ENCODE data around the gene PRSS12.
"Not testable (repeated sequence)": the region's sequence is repeated elsewhere in the genome, so short reads cannot be mapped to it uniquely, and the experiment has no call there.

Gene PRSS12

GRCh38 chr4:118325431-118325830 lies 27.4 kb downstream of the PRSS12 start:
- Histone ChIP-seq H3K27me3 (ENCODE audit: control insufficient read depth in 1 of 2, insufficient read depth in 2 of 2, low read length in 2 of 2) (no peaks in the 10 kb centered on the region), H3K9ac (ENCODE audit: low read length in 2 of 2) (no peak overlapping the region), H3K4me1 (ENCODE audit: control insufficient read depth, insufficient read depth, low read length) (no peaks in the 10 kb centered on the region), H3K27ac (ENCODE audit: low read length) (no peak overlapping the region), H3K9me3 (ENCODE audit: control insufficient read depth in 2 of 2, low read length in 2 of 2) (no peaks in the 10 kb centered on the region), H3K36me3 (ENCODE audit: control insufficient read depth in 2 of 2, insufficient read depth in 2 of 2, low read length in 2 of 2) (no peaks in the 10 kb centered on the region), H3K4me3 (ENCODE audit: low read length in 2 of 2) (no peak overlapping the region)

GRCh38 chr4:118322831-118323502 lies 29.8 kb downstream of the PRSS12 start:
- Histone ChIP-seq H3K4me3 (ENCODE audit: low read length in 2 of 2) (no peak overlapping the region), H3K9ac (ENCODE audit: low read length in 2 of 2) (no peak overlapping the region), H3K27ac (ENCODE audit: low read length) (no peak overlapping the region), H3K36me3 (ENCODE audit: control insufficient read depth in 2 of 2, insufficient read depth in 2 of 2, low read length in 2 of 2) (no peaks in the 10 kb centered on the region), H3K9me3 (ENCODE audit: control insufficient read depth in 2 of 2, low read length in 2 of 2) (no peaks in the 10 kb centered on the region), H3K4me1 (ENCODE audit: control insufficient read depth, insufficient read depth, low read length) (no peaks in the 10 kb centered on the region), H3K27me3 (ENCODE audit: control insufficient read depth in 1 of 2, insufficient read depth in 2 of 2, low read length in 2 of 2) (no peaks in the 10 kb centered on the region)

GRCh38 chr4:118318931-118319330 lies 33.9 kb downstream of the PRSS12 start:
- H3K27ac ChIP-seq (ENCODE audit: low read length), result no peak overlapping the region
- no peaks in the 10 kb centered on the region for H3K27me3 ChIP-seq (ENCODE audit: control insufficient read depth in 1 of 2, insufficient read depth in 2 of 2, low read length in 2 of 2)
- no peak overlapping the region for H3K4me3 ChIP-seq (ENCODE audit: low read length in 2 of 2)
- H3K4me1 ChIP-seq (ENCODE audit: control insufficient read depth, insufficient read depth, low read length), result no peaks in the 10 kb centered on the region
- H3K9ac ChIP-seq (ENCODE audit: low read length in 2 of 2), result no peak overlapping the region
- no peaks in the 10 kb centered on the region for H3K36me3 ChIP-seq (ENCODE audit: control insufficient read depth in 2 of 2, insufficient read depth in 2 of 2, low read length in 2 of 2)
- H3K9me3 ChIP-seq (ENCODE audit: control insufficient read depth in 2 of 2, low read length in 2 of 2), result no peaks in the 10 kb centered on the region

- no peak overlapping the region for H3K4me3 ChIP-seq (ENCODE audit: low read length in 2 of 2)
- H3K9me3 ChIP-seq (ENCODE audit: control insufficient read depth in 2 of 2, low read length in 2 of 2), result no peaks in the 10 kb centered on the region
- no peak overlapping the region for H3K27ac ChIP-seq (ENCODE audit: low read length)
- H3K36me3 ChIP-seq (ENCODE audit: control insufficient read depth in 2 of 2, insufficient read depth in 2 of 2, low read length in 2 of 2), result no peaks in the 10 kb centered on the region
- H3K9ac ChIP-seq (ENCODE audit: low read length in 2 of 2), result no peak overlapping the region
- H3K27me3 ChIP-seq (ENCODE audit: control insufficient read depth in 1 of 2, insufficient read depth in 2 of 2, low read length in 2 of 2), result no peaks in the 10 kb centered on the region
- no peaks in the 10 kb centered on the region for H3K4me1 ChIP-seq (ENCODE audit: control insufficient read depth, insufficient read depth, low read length)
Measured at GRCh38 chr4:118317691-118318090, 35.1 kb downstream of the PRSS12 start.

- no peaks in the 10 kb centered on the region for H3K27me3 ChIP-seq (ENCODE audit: control insufficient read depth in 1 of 2, insufficient read depth in 2 of 2, low read length in 2 of 2)
- H3K27ac ChIP-seq (ENCODE audit: low read length), result no peak overlapping the region
- no peak overlapping the region for H3K4me3 ChIP-seq (ENCODE audit: low read length in 2 of 2)
- no peaks in the 10 kb centered on the region for H3K4me1 ChIP-seq (ENCODE audit: control insufficient read depth, insufficient read depth, low read length)
- no peak overlapping the region for H3K9ac ChIP-seq (ENCODE audit: low read length in 2 of 2)
- H3K9me3 ChIP-seq (ENCODE audit: control insufficient read depth in 2 of 2, low read length in 2 of 2), result no peaks in the 10 kb centered on the region
- H3K36me3 ChIP-seq (ENCODE audit: control insufficient read depth in 2 of 2, insufficient read depth in 2 of 2, low read length in 2 of 2), result no peaks in the 10 kb centered on the region
Measured at GRCh38 chr4:118314221-118314620, 38.6 kb downstream of the PRSS12 start.

- Histone ChIP-seq H3K9ac (ENCODE audit: low read length in 2 of 2) (no peak overlapping the region), H3K4me1 (ENCODE audit: control insufficient read depth, insufficient read depth, low read length) (no peaks in the 10 kb centered on the region), H3K27ac (ENCODE audit: low read length) (no peak overlapping the region), H3K27me3 (ENCODE audit: control insufficient read depth in 1 of 2, insufficient read depth in 2 of 2, low read length in 2 of 2) (no peaks in the 10 kb centered on the region), H3K4me3 (ENCODE audit: low read length in 2 of 2) (no peak overlapping the region), H3K36me3 (ENCODE audit: control insufficient read depth in 2 of 2, insufficient read depth in 2 of 2, low read length in 2 of 2) (no peaks in the 10 kb centered on the region), H3K9me3 (ENCODE audit: control insufficient read depth in 2 of 2, low read length in 2 of 2) (no peaks in the 10 kb centered on the region)
Measured at GRCh38 chr4:118313098-118313497, 39.7 kb downstream of the PRSS12 start.

GRCh38 chr4:118308306-118309030 lies 44.3 kb downstream of the PRSS12 start:
- Histone ChIP-seq H3K36me3 (ENCODE audit: control insufficient read depth in 2 of 2, insufficient read depth in 2 of 2, low read length in 2 of 2) (no peaks in the 10 kb centered on the region), H3K9me3 (ENCODE audit: control insufficient read depth in 2 of 2, low read length in 2 of 2) (no peaks in the 10 kb centered on the region), H3K4me3 (ENCODE audit: low read length in 2 of 2) (no peak overlapping the region), H3K27ac (ENCODE audit: low read length) (no peak overlapping the region), H3K27me3 (ENCODE audit: control insufficient read depth in 1 of 2, insufficient read depth in 2 of 2, low read length in 2 of 2) (no peaks in the 10 kb centered on the region), H3K4me1 (ENCODE audit: control insufficient read depth, insufficient read depth, low read length) (no peaks in the 10 kb centered on the region), H3K9ac (ENCODE audit: low read length in 2 of 2) (no peak overlapping the region)

- no peaks in the 10 kb centered on the region for H3K9me3 ChIP-seq (ENCODE audit: control insufficient read depth in 2 of 2, low read length in 2 of 2)
- no peak overlapping the region for H3K9ac ChIP-seq (ENCODE audit: low read length in 2 of 2)
- no peak overlapping the region for H3K4me3 ChIP-seq (ENCODE audit: low read length in 2 of 2)
- H3K36me3 ChIP-seq (ENCODE audit: control insufficient read depth in 2 of 2, insufficient read depth in 2 of 2, low read length in 2 of 2), result no peaks in the 10 kb centered on the region
- no peaks in the 10 kb centered on the region for H3K27me3 ChIP-seq (ENCODE audit: control insufficient read depth in 1 of 2, insufficient read depth in 2 of 2, low read length in 2 of 2)
- no peaks in the 10 kb centered on the region for H3K4me1 ChIP-seq (ENCODE audit: control insufficient read depth, insufficient read depth, low read length)
- H3K27ac ChIP-seq (ENCODE audit: low read length), result no peak overlapping the region
Measured at GRCh38 chr4:118307643-118308042, 45.2 kb downstream of the PRSS12 start.

- H3K4me1 ChIP-seq (ENCODE audit: control insufficient read depth, insufficient read depth, low read length); H3K4me3 ChIP-seq (ENCODE audit: low read length in 2 of 2); H3K36me3 ChIP-seq (ENCODE audit: control insufficient read depth in 2 of 2, insufficient read depth in 2 of 2, low read length in 2 of 2); H3K27ac ChIP-seq (ENCODE audit: low read length); H3K9ac ChIP-seq (ENCODE audit: low read length in 2 of 2); H3K27me3 ChIP-seq (ENCODE audit: control insufficient read depth in 1 of 2, insufficient read depth in 2 of 2, low read length in 2 of 2); H3K9me3 ChIP-seq (ENCODE audit: control insufficient read depth in 2 of 2, low read length in 2 of 2): not testable (repeated sequence)
Measured at GRCh38 chr4:118299619-118300018, 53.2 kb downstream of the PRSS12 start.

GRCh38 chr4:118296729-118297128 lies 56.1 kb downstream of the PRSS12 start:
- Histone ChIP-seq H3K27ac (ENCODE audit: low read length) (no peak overlapping the region), H3K4me3 (ENCODE audit: low read length in 2 of 2) (no peak overlapping the region), H3K9ac (ENCODE audit: low read length in 2 of 2) (no peak overlapping the region), H3K4me1 (ENCODE audit: control insufficient read depth, insufficient read depth, low read length) (no peaks in the 10 kb centered on the region), H3K9me3 (ENCODE audit: control insufficient read depth in 2 of 2, low read length in 2 of 2) (no peaks in the 10 kb centered on the region), H3K27me3 (ENCODE audit: control insufficient read depth in 1 of 2, insufficient read depth in 2 of 2, low read length in 2 of 2) (no peaks in the 10 kb centered on the region), H3K36me3 (ENCODE audit: control insufficient read depth in 2 of 2, insufficient read depth in 2 of 2, low read length in 2 of 2) (no peaks in the 10 kb centered on the region)

- Histone ChIP-seq H3K9ac (ENCODE audit: low read length in 2 of 2) (no peak overlapping the region), H3K27me3 (ENCODE audit: control insufficient read depth in 1 of 2, insufficient read depth in 2 of 2, low read length in 2 of 2) (no peaks in the 10 kb centered on the region), H3K27ac (ENCODE audit: low read length) (no peak overlapping the region), H3K36me3 (ENCODE audit: control insufficient read depth in 2 of 2, insufficient read depth in 2 of 2, low read length in 2 of 2) (no peaks in the 10 kb centered on the region), H3K4me1 (ENCODE audit: control insufficient read depth, insufficient read depth, low read length) (no peaks in the 10 kb centered on the region), H3K4me3 (ENCODE audit: low read length in 2 of 2) (no peak overlapping the region), H3K9me3 (ENCODE audit: control insufficient read depth in 2 of 2, low read length in 2 of 2) (no peaks in the 10 kb centered on the region)
Measured at GRCh38 chr4:118290951-118291350, 61.9 kb downstream of the PRSS12 start.

All from stomach smooth muscle (tissue), 2 donors.